HG02870 (cell line): ENCODE data around the gene CACNA2D3.
"Not testable (repeated sequence)": the region's sequence is repeated elsewhere in the genome, so short reads cannot be mapped to it uniquely, and the experiment has no call there.

Experiments
- ATAC-seq: cut with Tn5 transposase; IDR thresholded peaks from one replicate; pipeline ENCODE4 v1.9.1; 2021; ENCODE audit warnings: mild to moderate bottlenecking, moderate library complexity; ENCODE audit not compliant: unreplicated experiment

Gene CACNA2D3

DNA sequence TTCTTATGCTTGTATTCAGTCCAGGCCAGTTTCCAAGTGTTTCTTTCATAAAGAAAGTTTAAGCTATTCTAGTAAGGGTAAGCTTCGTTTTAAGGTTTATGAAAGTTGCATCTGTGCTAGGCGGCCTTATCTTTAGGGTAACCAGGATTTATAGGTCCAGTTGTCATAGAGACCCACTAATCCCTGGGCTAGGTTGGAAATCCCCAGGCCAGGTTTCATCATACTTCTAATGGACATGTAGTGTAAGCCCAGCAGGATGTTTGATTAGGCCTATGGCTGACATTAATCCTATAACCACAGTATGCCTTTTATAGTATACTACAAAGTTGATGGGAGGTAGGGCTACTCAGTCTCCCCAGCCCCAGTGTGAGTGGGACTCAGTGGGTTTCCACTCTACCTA is 312.4 kb downstream of the CACNA2D3 start:
- ATAC-seq, result no peak

GRCh38 chr3:54437271-54437670 is 314.9 kb downstream of the CACNA2D3 start:
- no peak for ATAC-seq

DNA sequence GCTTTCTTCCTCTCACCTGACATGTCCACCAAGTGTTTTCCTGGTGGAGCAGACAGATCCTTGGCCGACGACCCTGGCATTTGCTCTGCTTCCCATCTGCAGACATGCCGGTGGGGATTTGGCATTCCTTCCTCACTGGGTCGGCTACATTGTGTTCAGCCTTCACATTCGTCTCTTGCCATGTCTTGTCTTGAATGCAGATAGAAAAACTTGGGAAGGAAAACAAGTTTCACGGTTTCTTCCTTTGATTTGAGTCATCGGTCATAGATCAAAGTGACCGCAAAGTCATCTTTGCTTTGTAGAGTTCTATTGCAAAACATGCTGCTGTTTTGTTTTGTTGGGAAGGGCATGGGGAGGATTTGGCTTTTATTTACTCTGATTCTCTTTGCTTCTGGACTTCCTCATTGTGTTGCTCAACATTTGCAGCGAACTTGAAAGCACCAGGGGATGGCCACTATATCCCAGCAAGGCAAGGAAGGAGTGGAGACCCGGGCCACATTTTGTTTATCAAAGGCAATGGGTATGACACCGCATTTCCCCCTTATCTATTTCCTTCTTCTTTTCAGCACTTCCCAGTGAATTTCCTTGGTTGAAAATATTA is 321.3 kb downstream of the CACNA2D3 start:
- no peak for ATAC-seq

DNA sequence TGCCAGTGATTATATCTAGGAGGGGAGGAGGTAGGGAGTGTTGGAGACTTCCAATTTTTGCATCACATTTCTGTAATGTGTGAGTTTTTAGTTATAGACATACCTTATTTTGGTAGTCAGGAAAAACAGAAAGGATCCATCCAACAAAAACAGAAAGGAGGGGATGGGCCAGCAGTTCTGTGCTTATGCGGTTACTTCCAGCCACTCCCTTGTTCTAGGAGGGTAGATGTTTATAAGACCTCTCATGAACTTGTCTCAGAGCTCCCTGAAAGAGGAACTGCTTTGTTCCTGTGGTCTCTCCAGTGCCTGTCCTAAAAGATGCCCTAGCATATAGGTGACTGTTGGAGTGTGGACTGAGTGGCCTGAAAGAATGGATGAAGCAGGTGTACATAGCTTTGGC is 323.3 kb downstream of the CACNA2D3 start:
- ATAC-seq, result no peak

GRCh38 chr3:54447427-54447826 is 325.1 kb downstream of the CACNA2D3 start:
- no peak for ATAC-seq

- no peak for ATAC-seq
These were observed 332.5 kb downstream of the CACNA2D3 start for GRCh38 chr3:54454806-54455205.

- no peak for ATAC-seq
These were observed 336.0 kb downstream of the CACNA2D3 start for GRCh38 chr3:54458357-54458756.

DNA sequence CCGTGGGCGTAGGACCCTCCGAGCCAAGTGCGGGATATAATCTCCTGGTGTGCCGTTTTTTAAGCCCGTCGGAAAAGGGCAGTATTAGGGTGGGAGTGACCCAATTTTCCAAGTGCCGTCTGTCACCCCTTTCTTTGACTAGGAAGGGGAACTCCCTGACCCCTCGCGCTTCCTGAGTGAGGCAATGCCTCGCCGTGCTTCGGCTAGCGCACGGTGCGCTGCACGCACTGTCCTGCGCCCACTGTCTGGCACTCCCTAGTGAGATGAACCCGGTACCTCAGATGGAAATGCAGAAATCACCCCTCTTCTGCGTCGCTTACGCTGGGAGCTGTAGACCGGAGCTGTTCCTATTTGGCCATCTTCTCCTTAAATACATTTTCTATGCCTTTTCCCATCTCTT is 342.2 kb downstream of the CACNA2D3 start:
- not testable (repeated sequence) for ATAC-seq

DNA sequence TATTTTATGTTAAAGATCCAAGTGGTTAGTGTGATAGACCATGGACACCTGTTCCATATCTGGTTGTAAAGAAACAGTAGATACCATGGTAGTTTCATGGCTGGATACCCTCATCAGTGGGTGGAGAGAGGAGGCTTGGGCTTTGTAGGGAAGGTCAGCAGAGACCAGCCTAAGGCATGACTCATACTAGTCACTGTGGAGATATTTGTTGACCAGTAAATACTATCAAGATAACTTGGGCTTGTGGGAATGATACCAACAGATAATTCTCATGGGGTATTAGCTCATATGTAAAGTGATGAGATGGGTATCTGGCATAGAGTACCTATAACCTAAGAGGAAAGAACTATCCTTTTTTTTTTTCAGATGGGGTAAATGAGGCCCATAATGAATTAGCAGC is 354.5 kb downstream of the CACNA2D3 start:
- no peak for ATAC-seq

DNA sequence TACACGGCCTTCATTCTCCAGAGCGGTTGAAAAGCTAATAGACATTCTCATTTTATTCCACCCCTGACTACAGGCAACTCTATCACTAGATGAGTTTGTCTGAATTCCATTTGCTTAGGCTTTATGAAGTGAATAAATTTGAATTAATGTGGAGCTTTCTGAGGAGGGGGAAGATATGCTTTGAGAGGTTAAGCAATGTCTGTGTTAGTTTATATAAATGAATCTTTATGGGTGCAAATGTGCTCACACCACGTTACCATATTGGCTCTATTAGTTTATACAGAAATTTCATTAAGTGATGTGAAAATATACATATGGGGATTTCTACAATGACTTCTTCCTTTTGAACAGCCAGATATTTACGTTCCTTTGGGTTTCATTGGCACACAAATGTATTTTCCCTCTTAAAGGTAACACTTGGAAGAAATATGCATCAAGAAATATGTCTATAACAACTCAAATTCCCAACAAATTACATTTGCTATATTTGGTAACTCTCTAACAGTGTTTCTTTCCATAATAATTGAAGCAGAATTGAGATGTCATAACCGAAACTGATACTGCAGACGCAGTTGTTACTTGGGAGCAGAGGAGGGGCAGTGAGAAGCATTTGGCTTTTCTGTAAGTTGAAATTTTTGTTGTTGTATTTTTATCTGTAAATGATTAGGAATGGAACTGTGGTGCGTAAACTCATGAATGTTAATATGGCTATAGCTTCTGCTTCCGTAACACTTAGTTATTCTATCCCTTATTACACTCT is 359.4 kb downstream of the CACNA2D3 start:
- no peak for ATAC-seq

GRCh38 chr3:54484334-54484733 is 362.0 kb downstream of the CACNA2D3 start:
- no peak for ATAC-seq

GRCh38 chr3:54486317-54486716 is 364.0 kb downstream of the CACNA2D3 start:
- ATAC-seq, result no peak

DNA sequence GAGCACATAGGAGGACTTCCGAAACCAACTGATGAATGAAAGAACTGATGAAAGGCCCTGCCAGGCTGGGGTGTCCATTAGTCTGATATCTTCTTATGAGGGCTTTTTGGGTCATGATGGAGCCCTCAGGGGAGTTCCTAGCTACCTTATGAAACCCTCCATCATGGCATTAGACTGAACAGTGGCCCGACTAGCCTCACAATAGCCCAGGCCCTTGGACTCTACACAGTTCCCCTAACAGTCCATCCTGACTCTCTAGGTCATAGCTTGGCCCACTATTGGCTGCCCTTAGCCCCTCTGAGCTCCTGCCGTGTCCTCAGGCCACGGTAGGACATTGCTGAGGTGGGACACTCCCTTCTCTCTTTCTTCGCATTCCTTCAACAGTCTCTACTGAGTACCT is 365.9 kb downstream of the CACNA2D3 start:
- ATAC-seq, result no peak

DNA sequence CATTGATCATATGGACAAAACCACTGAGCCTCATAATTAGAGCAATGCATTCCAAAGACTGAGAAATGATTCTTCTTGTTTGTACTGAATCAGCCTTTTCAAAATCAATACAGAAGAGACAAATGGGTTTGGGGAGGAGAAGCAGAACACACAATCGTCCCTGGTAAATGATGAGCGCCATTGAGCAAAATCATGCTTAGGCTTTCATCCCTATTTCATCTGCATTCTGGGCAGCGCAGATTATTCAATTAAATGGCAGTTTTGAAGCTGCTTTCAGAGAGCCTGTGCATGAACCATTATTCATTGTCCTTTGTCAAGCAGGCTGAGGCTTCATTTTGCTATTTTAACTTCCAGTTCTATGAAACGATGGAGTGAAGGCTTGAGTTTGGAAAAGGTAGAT is 371.9 kb downstream of the CACNA2D3 start:
- no peak for ATAC-seq

- ATAC-seq, result no peak
These were observed 384.3 kb downstream of the CACNA2D3 start for GRCh38 chr3:54506603-54507002.

- ATAC-seq, result no peak
These were observed 385.6 kb downstream of the CACNA2D3 start for GRCh38 chr3:54507876-54508460.

- no peak for ATAC-seq
These were observed 388.2 kb downstream of the CACNA2D3 start for GRCh38 chr3:54510506-54510905.

DNA sequence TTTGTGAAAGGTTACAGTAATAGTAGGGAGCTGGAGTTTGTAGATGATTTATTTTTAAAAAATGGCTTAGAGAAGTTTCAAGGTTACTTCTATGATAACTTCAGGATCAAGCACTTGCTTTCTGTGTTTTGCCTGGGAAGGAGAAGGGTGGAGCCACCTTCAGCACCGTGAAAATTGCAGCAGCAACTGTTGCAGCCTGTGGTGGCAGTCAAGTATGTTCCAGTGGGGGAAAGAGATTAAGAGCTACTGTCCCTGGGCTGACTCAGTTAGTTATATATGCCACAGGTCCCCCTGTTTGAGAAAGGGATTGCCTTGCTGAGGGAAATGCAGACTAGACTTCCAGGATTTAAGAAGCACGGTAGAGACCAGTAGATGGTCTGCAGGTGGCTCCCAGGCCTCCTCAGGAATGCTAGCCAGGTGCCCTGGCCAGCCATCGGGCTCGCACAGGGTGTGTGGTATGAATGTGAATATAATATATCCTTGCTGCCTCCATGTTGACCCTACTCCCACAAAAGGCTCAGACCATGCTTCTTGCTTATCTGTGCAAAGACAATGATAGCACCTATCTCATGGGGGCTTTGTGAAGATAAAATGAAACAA is 389.5 kb downstream of the CACNA2D3 start:
- ATAC-seq, result no peak

- no peak for ATAC-seq
These were observed 391.7 kb downstream of the CACNA2D3 start for GRCh38 chr3:54514006-54514405.

DNA sequence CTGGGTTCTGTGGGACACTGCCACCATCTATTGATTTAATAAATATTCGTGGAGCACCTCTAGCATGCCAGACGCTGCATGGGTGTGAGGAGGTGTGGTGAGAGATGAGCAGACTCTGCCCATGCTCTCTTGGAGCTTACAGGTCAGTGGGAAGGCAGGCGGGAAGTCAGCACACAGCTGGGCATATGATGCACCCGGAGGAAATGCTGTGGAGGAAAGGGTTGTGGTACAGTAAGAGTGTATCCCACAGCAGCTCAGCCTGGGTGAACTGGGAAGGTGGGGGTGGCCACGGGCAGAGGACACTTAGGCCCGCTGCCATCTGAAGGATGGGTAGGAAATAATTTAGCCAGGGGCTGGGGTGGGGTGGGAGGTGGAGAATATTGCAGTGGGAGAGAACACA is 392.1 kb downstream of the CACNA2D3 start:
- ATAC-seq, result no peak

DNA sequence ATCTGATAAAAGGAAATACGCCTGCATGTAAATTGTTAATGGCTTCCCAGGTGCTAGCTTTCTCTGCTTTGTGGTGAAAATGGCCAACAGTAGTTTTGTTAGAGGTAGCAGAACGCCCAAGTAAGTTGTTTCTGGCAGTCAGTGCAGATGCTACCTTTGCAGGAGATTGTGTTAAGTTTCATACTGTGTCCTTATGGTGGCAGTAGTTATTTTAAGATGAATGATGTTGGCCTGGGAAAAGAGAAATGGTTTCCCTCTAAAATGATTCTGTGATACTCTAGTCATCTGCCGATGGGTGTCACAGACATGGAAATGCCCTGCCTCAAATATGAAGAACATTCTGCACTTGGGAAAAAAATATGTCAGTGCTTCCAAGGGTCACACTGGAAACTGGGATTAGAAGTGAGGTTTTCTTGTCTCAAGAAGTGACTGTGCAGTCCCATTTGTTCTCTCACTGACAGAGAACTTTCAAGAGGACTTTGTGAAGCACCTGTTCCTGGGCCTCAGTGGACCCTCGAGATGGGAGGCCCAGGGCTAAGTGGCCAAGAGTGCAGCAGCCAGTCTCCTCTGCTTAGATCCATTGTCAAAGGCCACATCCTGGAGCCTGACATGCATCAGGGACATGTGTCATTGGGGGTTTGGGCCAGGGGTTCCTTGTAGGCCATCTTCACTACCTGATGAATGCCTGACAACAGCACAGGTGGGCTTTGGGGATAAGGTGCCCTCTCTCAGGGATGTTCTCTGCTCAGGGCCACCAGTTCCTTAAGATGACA is 393.3 kb downstream of the CACNA2D3 start:
- no peak for ATAC-seq
